Measurements from ENCODE around the gene TTC39B.

The TTC39B gene

GRCh38 chr9:15272377-15272928, 34.6 kb downstream of the TTC39B start:
- no peak for DNase-seq (ENCODE audit: extremely low spot score, insufficient read length, low read depth)

GRCh38 chr9:15271403-15271802, 35.6 kb downstream of the TTC39B start:
- FAIRE-seq (no peak), DNase-seq (ENCODE audit: extremely low spot score, insufficient read length, low read depth) (no peak)

More at GRCh38 chr9:15272377-15272928, 34.6 kb downstream of the TTC39B start:
- no peak for FAIRE-seq

- no peak for FAIRE-seq
- no peak for DNase-seq (ENCODE audit: extremely low spot score, insufficient read length, low read depth)
These were observed 38.2 kb downstream of the TTC39B start for GRCh38 chr9:15268782-15269181.

GRCh38 chr9:15268317-15268716, 38.7 kb downstream of the TTC39B start:
- no peak for FAIRE-seq
- no peak for DNase-seq (ENCODE audit: extremely low spot score, insufficient read length, low read depth)

GRCh38 chr9:15264918-15265317, 42.1 kb downstream of the TTC39B start:
- DNase-seq (ENCODE audit: extremely low spot score, insufficient read length, low read depth) (no peak), FAIRE-seq (no peak)

- DNase-seq (ENCODE audit: extremely low spot score, insufficient read length, low read depth) (no peak), FAIRE-seq (no peak)
These were observed 44.4 kb downstream of the TTC39B start for GRCh38 chr9:15262581-15262980.

- no peak for DNase-seq (ENCODE audit: extremely low spot score, insufficient read length, low read depth)
- no peak for FAIRE-seq
These were observed 50.6 kb downstream of the TTC39B start for GRCh38 chr9:15256426-15256825.

GRCh38 chr9:15253786-15254185, 53.2 kb downstream of the TTC39B start:
- DNase-seq (ENCODE audit: extremely low spot score, insufficient read length, low read depth) (no peak), FAIRE-seq (no peak)

GRCh38 chr9:15253197-15253596, 53.8 kb downstream of the TTC39B start:
- DNase-seq (ENCODE audit: extremely low spot score, insufficient read length, low read depth) (no peak), FAIRE-seq (no peak)

- FAIRE-seq: no peak
- no peak for DNase-seq (ENCODE audit: extremely low spot score, insufficient read length, low read depth)
These were observed 57.0 kb downstream of the TTC39B start for GRCh38 chr9:15249981-15250380.

- FAIRE-seq: no peak
- DNase-seq (ENCODE audit: extremely low spot score, insufficient read length, low read depth): no peak
These were observed 57.8 kb downstream of the TTC39B start for GRCh38 chr9:15249042-15249818.

- DNase-seq (ENCODE audit: extremely low spot score, insufficient read length, low read depth) (no peak), FAIRE-seq (no peak)
These were observed 58.4 kb downstream of the TTC39B start for GRCh38 chr9:15248621-15249020.

- DNase-seq (ENCODE audit: extremely low spot score, insufficient read length, low read depth): no peak
- no peak for FAIRE-seq
These were observed 58.9 kb downstream of the TTC39B start for GRCh38 chr9:15248081-15248480.

GRCh38 chr9:15246708-15247107, 60.3 kb downstream of the TTC39B start:
- no peak for DNase-seq (ENCODE audit: extremely low spot score, insufficient read length, low read depth)
- FAIRE-seq: no peak

GRCh38 chr9:15246243-15246642, 60.8 kb downstream of the TTC39B start:
- DNase-seq (ENCODE audit: extremely low spot score, insufficient read length, low read depth) (no peak), FAIRE-seq (no peak)

- no peak for FAIRE-seq
- DNase-seq (ENCODE audit: extremely low spot score, insufficient read length, low read depth): no peak
These were observed 63.0 kb downstream of the TTC39B start for GRCh38 chr9:15244001-15244441.

- DNase-seq (ENCODE audit: extremely low spot score, insufficient read length, low read depth) (no peak), FAIRE-seq (no peak)
These were observed 63.9 kb downstream of the TTC39B start for GRCh38 chr9:15243081-15243480.

- DNase-seq (ENCODE audit: extremely low spot score, insufficient read length, low read depth): no peak
- no peak for FAIRE-seq
These were observed 66.1 kb downstream of the TTC39B start for GRCh38 chr9:15240927-15241326.

- FAIRE-seq (no peak), DNase-seq (ENCODE audit: extremely low spot score, insufficient read length, low read depth) (no peak)
These were observed 67.2 kb downstream of the TTC39B start for GRCh38 chr9:15239816-15240215.

GRCh38 chr9:15238646-15239045, 68.4 kb downstream of the TTC39B start:
- DNase-seq (ENCODE audit: extremely low spot score, insufficient read length, low read depth) (no peak), FAIRE-seq (peak; percentile 35)

GRCh38 chr9:15235658-15236057, 71.4 kb downstream of the TTC39B start:
- DNase-seq (ENCODE audit: extremely low spot score, insufficient read length, low read depth) (no peak), FAIRE-seq (no peak)
